Fibroblast of the aortic adventitia (primary cell): ENCODE data around the gene KLK11. TPM values are rescaled to one million over a fixed set of nuclear protein-coding genes. Genes with fewer than 3 reads are reported as not detected.
"Not testable (repeated sequence)": the region's sequence is repeated elsewhere in the genome, so short reads cannot be mapped to it uniquely, and the experiment has no call there.

Experiments
- DNase-seq: peaks from one replicate; pipeline ENCODE4 v3.0.0-alpha.2; 2010; ENCODE audit warnings: low read depth
- H3K4me3 ChIP-seq: 2 replicates; pipeline ENCODE4 v1.5.1; 2011; ENCODE audit warnings: low read depth, mild to moderate bottlenecking, control low read depth, low read length, moderate library complexity
- CTCF ChIP-seq: IDR thresholded peaks from 2 replicates; pipeline ENCODE4 v1.5.1; 2011; ENCODE audit warnings: mild to moderate bottlenecking, low read length, control low read depth, inconsistent platforms; ENCODE audit not compliant: insufficient read depth
- total RNA-seq: library from RNA; depleted of rRNA; stranded (reverse); fragments of >200 nt; gene quantifications from 2 replicates; pipeline ENCODE4 v1.2.3, GENCODE V29; 2012; ENCODE audit warnings: low replicate concordance

The KLK11 gene
- total RNA-seq, 1 donor = not detected

- TF ChIP-seq CTCF = no peak
- no peak within 1 kb of the TSS for H3K4me3 ChIP-seq
- DNase-seq = no peak
Observed at GRCh38 chr19:51001515-51001914, 24.9 kb downstream of the KLK11 start, which contains the start of gene KLK8. TSS of gene KLK8 (minus strand) at chr19:51001604. CDS start at chr19:51001167, 437 bp downstream.

GRCh38 chr19:51000981-51001380, 25.4 kb downstream of the KLK11 start:
- DNase-seq = no peak
- TF ChIP-seq CTCF = no peak
- no peak overlapping the region for H3K4me3 ChIP-seq

DNA sequence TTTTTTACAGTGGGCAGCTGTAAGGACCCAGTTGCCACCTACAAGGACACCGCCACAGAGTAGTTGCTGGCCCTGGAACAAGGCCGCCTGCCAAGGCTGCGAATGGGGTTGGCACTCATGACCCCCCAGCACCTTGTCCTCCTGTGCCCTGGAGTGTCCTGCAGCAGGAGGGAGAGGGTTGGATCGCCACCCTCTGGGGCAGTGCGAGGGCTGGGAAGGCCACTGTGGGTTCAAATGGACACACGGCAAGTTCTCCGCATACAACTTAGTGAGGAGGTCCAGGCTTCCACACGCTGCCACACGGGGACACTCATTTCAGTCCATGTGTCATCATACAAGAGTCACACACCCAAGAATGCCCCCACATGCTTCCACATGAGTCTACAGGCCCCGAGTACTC, 26.0 kb downstream of the KLK11 start:
- DNase-seq = no peak
- H3K4me3 ChIP-seq = no peak overlapping the region
- TF ChIP-seq CTCF = no peak

- no peak for DNase-seq
- no peak overlapping the region for H3K4me3 ChIP-seq
- TF ChIP-seq CTCF = no peak
Observed at GRCh38 chr19:50998686-50999085, 27.7 kb downstream of the KLK11 start.

DNA sequence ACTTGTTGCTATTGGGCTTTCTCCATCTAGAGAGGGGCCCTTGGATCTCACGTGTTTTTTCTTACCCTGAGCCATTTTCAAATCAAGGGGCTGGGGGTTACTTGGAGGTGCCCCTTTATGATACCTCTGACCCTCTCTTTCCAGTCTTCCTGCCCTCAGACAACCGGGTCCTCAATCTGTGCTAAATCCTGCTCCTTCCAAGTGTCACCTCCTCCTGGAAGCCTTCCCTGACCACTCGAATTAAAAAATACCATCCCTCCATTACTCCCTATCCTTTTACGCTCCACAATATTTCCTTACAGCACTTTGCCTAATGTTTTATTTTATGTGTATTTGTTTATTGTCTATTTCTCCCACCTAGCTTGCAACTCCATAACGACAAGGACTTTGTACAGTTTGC, 28.4 kb downstream of the KLK11 start:
- no peak overlapping the region for H3K4me3 ChIP-seq
- no peak for TF ChIP-seq CTCF
- DNase-seq = no peak

DNA sequence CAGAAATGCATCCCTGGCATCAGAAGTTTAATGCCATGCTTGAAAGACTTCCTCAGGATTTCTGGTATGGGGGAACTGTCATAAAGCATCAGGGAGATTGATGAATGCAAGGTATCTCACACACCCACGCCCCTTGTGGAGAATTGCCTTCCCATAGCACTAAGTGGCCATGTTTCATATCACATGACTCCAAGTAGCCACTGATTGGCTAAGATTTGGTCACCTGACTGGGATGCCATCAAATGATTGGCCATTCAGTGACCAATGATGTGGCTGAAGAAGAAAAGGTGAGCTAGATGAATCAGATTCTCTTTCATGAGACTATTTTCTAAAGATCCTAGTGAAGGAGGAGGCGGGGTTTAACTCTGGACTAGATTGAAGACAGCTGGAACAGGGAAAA, 32.3 kb downstream of the KLK11 start:
- no peak for TF ChIP-seq CTCF
- H3K4me3 ChIP-seq = no peak overlapping the region
- DNase-seq = no peak

- TF ChIP-seq CTCF = no peak
- no peak for DNase-seq
- no peak overlapping the region for H3K4me3 ChIP-seq
Observed at GRCh38 chr19:50992666-50993035, 33.8 kb downstream of the KLK11 start.

DNA sequence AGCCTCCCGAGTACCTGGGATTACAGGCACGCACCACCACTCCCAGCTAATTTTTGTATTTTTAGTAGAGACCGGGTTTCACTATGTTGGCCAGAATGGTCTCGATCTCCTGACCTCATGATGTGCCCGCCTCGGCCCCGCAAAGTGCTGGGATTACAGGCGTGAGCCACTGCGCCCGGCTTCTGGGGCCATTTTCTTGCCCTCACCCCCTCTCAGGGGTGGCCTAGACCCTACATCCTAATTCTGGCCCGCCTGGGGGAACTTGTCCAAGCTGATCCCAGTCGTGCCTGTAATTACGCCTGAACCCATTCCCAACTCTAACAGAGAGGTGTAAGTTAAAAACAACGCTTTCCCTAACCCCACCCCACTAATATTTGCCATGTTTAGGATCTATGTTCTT, 42.0 kb downstream of the KLK11 start:
- H3K4me3 ChIP-seq, DNase-seq: not testable (repeated sequence)
